ENCODE measurements around the gene ZNF287. TPM values are rescaled to one million over a fixed set of nuclear protein-coding genes. Genes with fewer than 3 reads are reported as not detected.

The ZNF287 gene
- total and polyA plus RNA-seq, 9 of the 15 experiments (the other 6 are each of a cell fraction or from before 2014, with no cell fraction given): 0.01 to 0.27 (median 0.18) TPM; not detected in 2

DNA sequence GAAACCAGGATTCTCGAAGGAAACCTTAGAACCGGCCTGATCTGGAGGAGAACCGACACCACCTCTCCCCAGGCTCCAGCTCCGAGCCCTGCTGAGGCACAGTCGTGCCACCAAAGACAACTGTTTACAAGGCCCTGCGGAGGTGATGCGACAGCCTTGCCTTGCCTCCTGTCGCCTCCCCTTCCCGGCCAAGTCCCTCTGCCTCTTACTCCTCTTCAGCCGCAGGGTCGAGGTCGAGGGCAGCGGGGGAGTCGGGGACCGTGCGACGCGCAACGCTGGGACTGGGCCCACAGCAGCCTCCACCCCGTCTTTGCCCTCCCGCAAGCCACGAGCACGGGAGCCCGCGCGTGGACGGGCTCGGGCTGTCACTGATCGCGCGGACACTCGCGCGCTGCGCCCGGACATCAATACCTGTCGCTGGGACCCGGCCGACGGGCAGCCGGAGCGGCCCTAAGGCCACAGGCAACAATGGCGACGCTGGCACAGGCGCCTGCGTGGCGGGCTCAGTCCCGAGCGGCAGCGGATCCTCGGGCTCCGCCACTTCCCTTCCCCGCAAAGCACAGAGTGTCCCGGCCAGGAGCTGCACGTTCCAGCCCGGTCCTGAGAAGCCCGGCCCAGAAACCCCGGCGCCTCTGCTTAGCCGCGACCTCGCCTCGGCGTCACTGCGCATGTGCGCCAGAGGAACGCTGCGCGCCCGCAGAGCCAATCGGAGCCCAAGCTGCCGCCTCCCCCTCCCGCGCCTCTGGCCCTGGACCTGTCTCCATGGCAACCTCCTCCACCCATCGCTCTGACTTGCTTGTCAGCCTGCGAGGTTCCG is at the start of gene ZNF287 (continued):
- peak; percentile 10 to 46; a peak in 2 of 4 replicates for TF ChIP-seq KDM1A (IDR thresholded peaks at IDR 0.05)
- TF ChIP-seq, protein P1, sequence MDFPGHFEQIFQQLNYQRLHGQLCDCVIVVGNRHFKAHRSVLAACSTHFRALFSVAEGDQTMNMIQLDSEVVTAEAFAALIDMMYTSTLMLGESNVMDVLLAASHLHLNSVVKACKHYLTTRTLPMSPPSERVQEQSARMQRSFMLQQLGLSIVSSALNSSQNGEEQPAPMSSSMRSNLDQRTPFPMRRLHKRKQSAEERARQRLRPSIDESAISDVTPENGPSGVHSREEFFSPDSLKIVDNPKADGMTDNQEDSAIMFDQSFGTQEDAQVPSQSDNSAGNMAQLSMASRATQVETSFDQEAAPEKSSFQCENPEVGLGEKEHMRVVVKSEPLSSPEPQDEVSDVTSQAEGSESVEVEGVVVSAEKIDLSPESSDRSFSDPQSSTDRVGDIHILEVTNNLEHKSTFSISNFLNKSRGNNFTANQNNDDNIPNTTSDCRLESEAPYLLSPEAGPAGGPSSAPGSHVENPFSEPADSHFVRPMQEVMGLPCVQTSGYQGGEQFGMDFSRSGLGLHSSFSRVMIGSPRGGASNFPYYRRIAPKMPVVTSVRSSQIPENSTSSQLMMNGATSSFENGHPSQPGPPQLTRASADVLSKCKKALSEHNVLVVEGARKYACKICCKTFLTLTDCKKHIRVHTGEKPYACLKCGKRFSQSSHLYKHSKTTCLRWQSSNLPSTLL (IDR thresholded peaks at IDR 0.05): no peak
- TF ChIP-seq CSDE1 (IDR thresholded peaks at IDR 0.05): peak in 1 of 2 experiments; percentile 55; a peak in 1 of 4 replicates
- peak; percentile 90 for TF ChIP-seq RFX1 (IDR thresholded peaks at IDR 0.05)
- TF ChIP-seq, protein P2, sequence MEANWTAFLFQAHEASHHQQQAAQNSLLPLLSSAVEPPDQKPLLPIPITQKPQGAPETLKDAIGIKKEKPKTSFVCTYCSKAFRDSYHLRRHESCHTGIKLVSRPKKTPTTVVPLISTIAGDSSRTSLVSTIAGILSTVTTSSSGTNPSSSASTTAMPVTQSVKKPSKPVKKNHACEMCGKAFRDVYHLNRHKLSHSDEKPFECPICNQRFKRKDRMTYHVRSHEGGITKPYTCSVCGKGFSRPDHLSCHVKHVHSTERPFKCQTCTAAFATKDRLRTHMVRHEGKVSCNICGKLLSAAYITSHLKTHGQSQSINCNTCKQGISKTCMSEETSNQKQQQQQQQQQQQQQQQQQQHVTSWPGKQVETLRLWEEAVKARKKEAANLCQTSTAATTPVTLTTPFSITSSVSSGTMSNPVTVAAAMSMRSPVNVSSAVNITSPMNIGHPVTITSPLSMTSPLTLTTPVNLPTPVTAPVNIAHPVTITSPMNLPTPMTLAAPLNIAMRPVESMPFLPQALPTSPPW (CRISPR knock-in tag; IDR thresholded peaks at IDR 0.05): peak; percentile 35; the same call in 1 of the 2 replicates
- no peak for TF ChIP-seq ZNF780A (CRISPR knock-in tag; IDR thresholded peaks at IDR 0.05)
- peak in 1 of 2 experiments; percentile 90; a peak in 2 of 4 replicates for TF ChIP-seq RCOR1 (IDR thresholded peaks at IDR 0.05; ENCODE audit: borderline replicate concordance in 1 of 2, low read depth in 2 of 2, low read length in 2 of 2)
- peak; percentile 12 for TF ChIP-seq MEIS2 (IDR thresholded peaks at IDR 0.05; ENCODE audit: partially characterized antibody)
- TF ChIP-seq MYNN (IDR thresholded peaks at IDR 0.05): no peak
- TF ChIP-seq MYNN (CRISPR knock-in tag; IDR thresholded peaks at IDR 0.05): no peak
- no peak for TF ChIP-seq ZBTB7A (IDR thresholded peaks at IDR 0.05; ENCODE audit: borderline replicate concordance, control insufficient read depth, low read depth, low read length)
- no peak for TF ChIP-seq EZH2 (IDR thresholded peaks at IDR 0.05; ENCODE audit: borderline replicate concordance, low read depth, low read length)
- no peak for TF ChIP-seq EP400 (IDR thresholded peaks at IDR 0.05)
- peak; percentile 25; the same call in 1 of the 2 replicates for TF ChIP-seq CTBP1 (IDR thresholded peaks at IDR 0.05; ENCODE audit: borderline replicate concordance)
- peak; percentile 90 to 91 for TF ChIP-seq NRF1 (conservative IDR thresholded peaks at IDR 0.05 in 1 of 2, IDR thresholded peaks at IDR 0.05 in 1 of 2)
- no peak for TF ChIP-seq MED1 (CRISPR knock-in tag; IDR thresholded peaks at IDR 0.05; ENCODE audit: borderline replicate concordance)

Measured in K562 (cell line).